Measurements from ENCODE around the gene GNAI3.

The GNAI3 gene

GRCh38 chr1:109548321-109549267 lies at the start of gene GNAI3:
TSS of gene GNAI3 (plus strand) at chr1:109548615. CDS start at chr1:109548721, 106 bp downstream.
- DNase-seq: peak; percentile 97 to 98 (median 98)

- DNase-seq: no peak
Observed at GRCh38 chr1:109499081-109499480, 49.3 kb upstream of the GNAI3 start.

GRCh38 chr1:109499661-109500536 lies 48.5 kb upstream of the GNAI3 start:
- peak; percentile 52 to 72 (median 52) for DNase-seq

- DNase-seq: no peak
Observed at GRCh38 chr1:109500941-109501381, 47.5 kb upstream of the GNAI3 start.

GRCh38 chr1:109501644-109502363 lies 46.6 kb upstream of the GNAI3 start:
- peak; percentile 64 to 69 (median 67) for DNase-seq

GRCh38 chr1:109502364-109502851 lies 46.0 kb upstream of the GNAI3 start:
- peak in 1 of 3 donors; percentile 33 for DNase-seq

GRCh38 chr1:109503935-109504334 lies 44.5 kb upstream of the GNAI3 start:
- no peak for DNase-seq

- DNase-seq: no peak
Observed at GRCh38 chr1:109504974-109505373, 43.4 kb upstream of the GNAI3 start.

GRCh38 chr1:109508001-109508872 lies 40.2 kb upstream of the GNAI3 start:
- no peak for DNase-seq

- no peak for DNase-seq
Observed at GRCh38 chr1:109508873-109509175, 39.6 kb upstream of the GNAI3 start.

- DNase-seq: peak; percentile 44 to 79 (median 61)
Observed at GRCh38 chr1:109509176-109510134, 39.0 kb upstream of the GNAI3 start, which contains the start of gene AMIGO1. TSS of gene AMIGO1 (minus strand) at chr1:109509727. CDS start at chr1:109508912, 815 bp downstream.

GRCh38 chr1:109513110-109513710 lies 35.2 kb upstream of the GNAI3 start:
- DNase-seq: no peak

- DNase-seq: no peak
Observed at GRCh38 chr1:109514846-109515245, 33.6 kb upstream of the GNAI3 start.

GRCh38 chr1:109516872-109517271 lies 31.5 kb upstream of the GNAI3 start:
- no peak for DNase-seq

GRCh38 chr1:109517337-109517736 lies 31.1 kb upstream of the GNAI3 start:
- no peak for DNase-seq

- DNase-seq: no peak
Observed at GRCh38 chr1:109521002-109521951, 27.1 kb upstream of the GNAI3 start.

- DNase-seq: no peak
Observed at GRCh38 chr1:109522026-109522425, 26.4 kb upstream of the GNAI3 start.

GRCh38 chr1:109523706-109524105 lies 24.7 kb upstream of the GNAI3 start:
- DNase-seq: no peak

All from suppressor macrophage treated with lipopolysaccharide for 1 hour (primary cell).